HTERT RPE-1 (cell line): Measurements from ENCODE around the gene TMCC3.
"Not testable (repeated sequence)": the region's sequence is repeated elsewhere in the genome, so short reads cannot be mapped to it uniquely, and the experiment has no call there.

ENCODE experiments used
- in situ Hi-C: fragments of 300-500 bp; cut with MboI; formaldehyde crosslinking; loops from 4 replicates; pipeline ENCODE4 v1.14.3; 2020; ENCODE audit warnings: low sequenced_read_pairs

The TMCC3 gene

GRCh38 chr12:94650143-94651056, at the start of gene TMCC3:
TSS of gene TMCC3 (minus strand) at chr12:94650557. CDS start at chr12:94650430, 127 bp downstream.
- in situ Hi-C loops = no loop called here

GRCh38 chr12:94699801-94700200, 49.4 kb upstream of the TMCC3 start:
- in situ Hi-C loops = no loop called here

GRCh38 chr12:94698578-94698977, 48.2 kb upstream of the TMCC3 start:
- in situ Hi-C loops = no loop called here

GRCh38 chr12:94697631-94698030, 47.3 kb upstream of the TMCC3 start:
- in situ Hi-C loops = no loop called here

- in situ Hi-C loops = no loop called here
Observed at GRCh38 chr12:94694732-94695131, 44.4 kb upstream of the TMCC3 start.

- in situ Hi-C loops = not testable (repeated sequence)
Observed at GRCh38 chr12:94692826-94693225, 42.5 kb upstream of the TMCC3 start.

- in situ Hi-C loops = no loop called here
Observed at GRCh38 chr12:94690198-94690771, 39.9 kb upstream of the TMCC3 start.

GRCh38 chr12:94689646-94690036, 39.3 kb upstream of the TMCC3 start:
- in situ Hi-C loops = no loop called here

- in situ Hi-C loops = no loop called here
Observed at GRCh38 chr12:94689002-94689645, 38.8 kb upstream of the TMCC3 start.

GRCh38 chr12:94687891-94688290, 37.5 kb upstream of the TMCC3 start:
- in situ Hi-C loops = no loop called here

- in situ Hi-C loops = no loop called here
Observed at GRCh38 chr12:94686834-94687628, 36.7 kb upstream of the TMCC3 start.

GRCh38 chr12:94684416-94685142, 34.2 kb upstream of the TMCC3 start:
- in situ Hi-C loops = no loop called here

GRCh38 chr12:94679554-94680195, 29.3 kb upstream of the TMCC3 start:
- in situ Hi-C loops = no loop called here

GRCh38 chr12:94678849-94679248, 28.5 kb upstream of the TMCC3 start:
- in situ Hi-C loops = no loop called here

GRCh38 chr12:94678379-94678778, 28.0 kb upstream of the TMCC3 start:
- in situ Hi-C loops = no loop called here

- in situ Hi-C loops = no loop called here
Observed at GRCh38 chr12:94677778-94678177, 27.4 kb upstream of the TMCC3 start.

- in situ Hi-C loops = no loop called here
Observed at GRCh38 chr12:94676922-94677321, 26.6 kb upstream of the TMCC3 start.

GRCh38 chr12:94676031-94676641, 25.8 kb upstream of the TMCC3 start:
- in situ Hi-C loops = no loop called here

GRCh38 chr12:94674835-94675234, 24.5 kb upstream of the TMCC3 start:
- in situ Hi-C loops = no loop called here
